Testis (tissue), 2 donors: ENCODE measurements around the gene SLC15A1.

Source experiments
- POLR2A ChIP-seq: fragments of 450-650 bp; IDR thresholded peaks from one replicate; pipeline ENCODE4 v1.6.1; 2017; ENCODE audit warnings: antibody characterized with exemption, mild to moderate bottlenecking, moderate library complexity
- TF ChIP-seq, protein P1 (sequence below), 3 experiments: fragments of 450-650 bp in 2 of 3; fragments of 200-600 bp in 1 of 3; sonication (generic) in 1 of 3; IDR thresholded peaks; one replicate each; pipeline ENCODE4 v1.5.1; 2016 to 2019; ENCODE audit warnings: antibody characterized with exemption in 3 of 3, mild to moderate bottlenecking in 2 of 3, moderate library complexity in 1 of 3

DNA sequence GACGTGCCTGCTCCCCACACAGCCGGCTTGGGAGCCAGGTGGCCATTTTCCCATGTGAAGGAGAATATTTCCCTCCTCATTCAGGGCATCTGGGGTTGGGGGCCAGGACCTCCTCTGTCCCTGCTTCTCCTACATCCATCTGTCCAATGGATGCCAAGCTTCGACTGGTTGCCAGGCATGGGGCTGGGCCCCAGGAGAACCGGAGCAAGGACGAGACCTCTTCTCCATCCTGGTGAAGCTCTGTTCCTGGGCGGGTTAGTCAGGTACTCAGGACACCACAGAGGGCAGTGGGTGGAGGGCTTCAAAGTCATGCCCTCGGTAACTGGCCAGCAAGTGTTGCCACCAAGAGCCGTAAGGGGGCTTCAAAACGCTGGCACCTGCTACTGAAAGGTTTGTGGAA lies 22.3 kb upstream of the SLC15A1 start:
- TF ChIP-seq, protein P1, sequence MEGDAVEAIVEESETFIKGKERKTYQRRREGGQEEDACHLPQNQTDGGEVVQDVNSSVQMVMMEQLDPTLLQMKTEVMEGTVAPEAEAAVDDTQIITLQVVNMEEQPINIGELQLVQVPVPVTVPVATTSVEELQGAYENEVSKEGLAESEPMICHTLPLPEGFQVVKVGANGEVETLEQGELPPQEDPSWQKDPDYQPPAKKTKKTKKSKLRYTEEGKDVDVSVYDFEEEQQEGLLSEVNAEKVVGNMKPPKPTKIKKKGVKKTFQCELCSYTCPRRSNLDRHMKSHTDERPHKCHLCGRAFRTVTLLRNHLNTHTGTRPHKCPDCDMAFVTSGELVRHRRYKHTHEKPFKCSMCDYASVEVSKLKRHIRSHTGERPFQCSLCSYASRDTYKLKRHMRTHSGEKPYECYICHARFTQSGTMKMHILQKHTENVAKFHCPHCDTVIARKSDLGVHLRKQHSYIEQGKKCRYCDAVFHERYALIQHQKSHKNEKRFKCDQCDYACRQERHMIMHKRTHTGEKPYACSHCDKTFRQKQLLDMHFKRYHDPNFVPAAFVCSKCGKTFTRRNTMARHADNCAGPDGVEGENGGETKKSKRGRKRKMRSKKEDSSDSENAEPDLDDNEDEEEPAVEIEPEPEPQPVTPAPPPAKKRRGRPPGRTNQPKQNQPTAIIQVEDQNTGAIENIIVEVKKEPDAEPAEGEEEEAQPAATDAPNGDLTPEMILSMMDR (IDR thresholded peaks at IDR 0.05), result no peak
- no peak for TF ChIP-seq POLR2A
